Naive thymus-derived CD8-positive, alpha-beta T cell (primary cell): ENCODE data around the gene SH3GLB1. TPM values are rescaled to one million over a fixed set of nuclear protein-coding genes. Genes with fewer than 3 reads are reported as not detected.
"Not testable (repeated sequence)": the region's sequence is repeated elsewhere in the genome, so short reads cannot be mapped to it uniquely, and the experiment has no call there.

Source experiments
- ATAC-seq, 2 donors: fragments of 150-1000 bp; cut with Tn5 transposase in 1 of 2; sonication (Bioruptor Pico), chemical (Tn5 transposase) in 1 of 2; 1 replicate in 1 of 2; 2 replicates in 1 of 2; pipeline ENCODE4 v1.10.0; 2021; ENCODE audit warnings: mild to moderate bottlenecking in 2 of 2, moderate library complexity in 2 of 2
- POLR2A ChIA-PET: fragments of 350-600 bp; sonication (Branson Sonifier 250); formaldehyde crosslinking; loops from one replicate; lab custom pipeline; 2021; ENCODE audit warnings: antibody characterized with exemption; lab: Charles Lee
- DNase-seq, 10 donors: peaks; one replicate each; pipeline versions ENCODE4 v3.0.0 to v3.0.0-alpha.2; 2020 to 2022
- H3K27ac Mint-ChIP-seq, 10 donors: one replicate each; pipeline ENCODE4 v1.8.0; 2020 to 2022; ENCODE audit warnings: mild to moderate bottlenecking in 10 of 10, mixed read lengths in 10 of 10, moderate library complexity in 4 of 10, inconsistent platforms in 1 of 10
- H3K27me3 Mint-ChIP-seq, 5 donors: one replicate each; pipeline ENCODE4 v1.8.0; 2021 to 2022; ENCODE audit warnings: mixed read lengths in 5 of 5
- H3K36me3 Mint-ChIP-seq, 3 donors: one replicate each; pipeline ENCODE4 v1.8.0; 2020 to 2022; ENCODE audit warnings: mixed read lengths in 3 of 3, mild to moderate bottlenecking in 2 of 3, inconsistent platforms in 1 of 3
- H3K4me1 Mint-ChIP-seq, 4 donors: one replicate each; pipeline ENCODE4 v1.8.0; 2021 to 2022; ENCODE audit warnings: mixed read lengths in 4 of 4
- H3K4me3 Mint-ChIP-seq, 10 donors: one replicate each; pipeline ENCODE4 v1.8.0; 2020 to 2022; ENCODE audit warnings: mild to moderate bottlenecking in 10 of 10, mixed read lengths in 10 of 10, moderate library complexity in 6 of 10, inconsistent platforms in 1 of 10
- H3K9me3 Mint-ChIP-seq, 9 donors: one replicate each; pipeline ENCODE4 v1.8.0; 2020 to 2022; ENCODE audit warnings: mixed read lengths in 9 of 9, mild to moderate bottlenecking in 3 of 9, inconsistent platforms in 1 of 9, moderate library complexity in 1 of 9
- polyA plus RNA-seq, 3 donors: library from polyadenylated mRNA; unstranded; fragments of 300-500 nt; fragmentation: Illumina TruSeq; gene quantifications; one replicate each; pipeline ENCODE4 v1.2.3, GENCODE V29; 2021
- total RNA-seq, 8 experiments: library from RNA in 2 of 8; stranded (reverse) in 2 of 8; gene quantifications; one replicate each; pipeline ENCODE4 v1.2.3 and lab custom pipeline; 2021 to 2026

Gene SH3GLB1
- total RNA-seq (10 to 100 TPM; 46.1 to 50.0 TPM), polyA plus RNA-seq (10 to 100 TPM; 21.5 to 29.8 (median 26.3) TPM), total RNA-seq (lab: John Stamatoyannopoulos, UW) (49.7 to 117 (median 87.0) reads per million in 6 experiments)

DNA sequence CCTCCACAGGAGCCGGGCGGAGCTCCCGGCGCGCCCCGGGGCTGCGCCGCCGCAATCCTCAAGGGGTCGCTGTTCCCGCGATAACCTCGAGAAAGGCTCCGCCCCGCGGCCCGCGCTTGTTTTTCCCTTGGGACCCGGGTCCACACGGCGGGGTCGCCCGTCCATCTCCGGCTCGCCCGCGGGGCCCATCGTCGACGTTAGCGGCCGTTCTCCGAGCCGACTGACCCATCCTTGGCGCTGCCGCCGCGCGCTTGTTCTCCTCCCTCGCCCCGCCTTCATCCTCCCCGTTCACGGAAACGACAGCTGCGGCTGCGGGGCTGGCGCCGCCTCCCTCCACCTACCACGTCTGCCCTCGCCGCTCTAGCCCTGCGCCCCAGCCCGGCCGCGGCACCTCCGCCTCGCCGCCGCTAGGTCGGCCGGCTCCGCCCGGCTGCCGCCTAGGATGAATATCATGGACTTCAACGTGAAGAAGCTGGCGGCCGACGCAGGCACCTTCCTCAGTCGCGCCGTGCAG lies at the start of gene SH3GLB1:
Gene SH3GLB1 (plus strand): TSS at position 119 of the 514 bp plus-strand sequence. CDS start 324 bp downstream, at position 443.
- DNase-seq (peak; percentile 80 to 96 (median 88)), ATAC-seq (peak; percentile 88 to 90)
- peaks cover 0 to 5% (median 4%) of the 10 kb centered on the region in 3 donors for H3K36me3 Mint-ChIP-seq
- H3K4me1 Mint-ChIP-seq: peaks cover 21 to 55% (median 50%) of the 10 kb centered on the region in 4 donors
- H3K9me3 Mint-ChIP-seq: no peaks in the 10 kb centered on the region
- POLR2A ChIA-PET: interaction anchor here (0.9 to 2.9 kb wide), 15 partner anchors 9 to 1979 kb away, joined by 3 to 55 read pairs (median 9); partner anchors contain the start of genes HS2ST1, ODF2L, PKN2 and SELENOF
- peak within 1 kb of the TSS; percentile 95 to 99 (median 98) for H3K27ac Mint-ChIP-seq
- peak within 1 kb of the TSS; percentile 94 to 100 (median 98) for H3K4me3 Mint-ChIP-seq
- H3K27me3 Mint-ChIP-seq: no peaks in the 10 kb centered on the region

DNA sequence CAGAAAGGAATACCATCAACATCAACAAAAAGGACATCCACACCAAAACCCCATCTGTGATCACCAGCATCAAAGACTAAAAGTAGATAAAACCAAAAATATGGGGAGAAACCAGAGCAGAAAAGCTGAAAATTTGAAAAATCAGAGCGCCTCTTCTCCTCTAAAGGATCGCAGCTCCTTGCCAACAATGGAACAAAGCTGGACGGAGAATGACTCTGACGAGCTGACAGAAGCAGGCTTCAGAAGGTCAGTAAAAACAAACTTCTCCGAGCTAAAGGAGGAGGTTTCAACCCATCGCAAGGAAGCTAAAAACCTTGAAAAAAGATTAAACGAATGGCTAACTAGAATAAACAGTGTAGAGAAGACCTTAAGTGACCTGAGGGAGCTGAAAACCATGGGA lies 46.0 kb upstream of the SH3GLB1 start:
- H3K9me3 Mint-ChIP-seq, ATAC-seq, H3K4me3 Mint-ChIP-seq, H3K27me3 Mint-ChIP-seq, DNase-seq, H3K4me1 Mint-ChIP-seq, POLR2A ChIA-PET, H3K36me3 Mint-ChIP-seq, H3K27ac Mint-ChIP-seq: not testable (repeated sequence)

DNA sequence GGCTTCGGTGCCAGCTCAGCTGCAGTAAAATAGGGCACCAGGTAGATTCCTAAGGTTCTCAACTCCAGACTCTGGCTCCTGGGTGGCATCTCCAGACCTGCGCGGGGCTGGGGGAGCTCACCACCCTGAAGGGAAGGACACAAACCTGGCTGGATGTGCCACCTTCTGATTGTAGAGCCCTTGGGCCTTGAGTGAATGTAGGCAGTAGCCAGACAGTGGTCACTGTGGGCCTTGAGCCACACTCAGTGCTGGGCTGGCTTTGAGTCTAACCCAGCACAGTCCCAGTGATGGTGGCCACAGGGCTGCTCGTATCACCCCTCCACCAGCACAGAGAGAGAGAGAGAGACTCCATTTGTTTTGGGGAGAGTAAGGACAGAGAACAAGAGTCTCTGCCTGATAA lies 38.0 kb upstream of the SH3GLB1 start:
- H3K4me1 Mint-ChIP-seq: no peaks in the 10 kb centered on the region
- no peak overlapping the region for H3K27ac Mint-ChIP-seq
- ATAC-seq (no peak), DNase-seq (no peak)
- peaks cover 6 to 38% (median 17%) of the 10 kb centered on the region in 9 donors for H3K9me3 Mint-ChIP-seq
- H3K4me3 Mint-ChIP-seq: no peak overlapping the region
- peaks cover 2 to 24% (median 21%) of the 10 kb centered on the region in 3 donors for H3K36me3 Mint-ChIP-seq
- POLR2A ChIA-PET: no interaction called here
- no peaks in the 10 kb centered on the region for H3K27me3 Mint-ChIP-seq

DNA sequence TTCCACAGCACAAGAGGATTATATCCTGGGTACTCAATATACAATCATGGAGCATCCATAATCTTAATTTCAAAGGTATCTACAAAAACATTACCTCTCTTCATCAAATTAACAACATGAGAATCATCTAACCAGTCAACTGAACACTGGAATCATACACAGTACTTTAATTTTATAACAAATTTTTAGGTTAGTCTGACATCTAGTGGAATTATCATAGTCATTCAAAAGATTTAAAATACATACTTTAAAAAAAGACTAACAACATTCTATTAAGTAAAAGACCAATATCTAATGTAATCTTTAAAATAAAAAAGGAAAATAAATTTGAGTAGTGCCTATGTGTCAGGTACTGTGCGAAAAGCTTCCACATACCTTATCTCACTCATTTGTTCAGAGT lies 16.8 kb upstream of the SH3GLB1 start:
- no peak for ATAC-seq
- H3K4me1 Mint-ChIP-seq: no peaks in the 10 kb centered on the region
- POLR2A ChIA-PET: no interaction called here
- no peak overlapping the region for H3K4me3 Mint-ChIP-seq
- H3K9me3 Mint-ChIP-seq: no peaks in the 10 kb centered on the region
- no peak for DNase-seq
- H3K27me3 Mint-ChIP-seq: no peaks in the 10 kb centered on the region
- no peaks in the 10 kb centered on the region for H3K36me3 Mint-ChIP-seq
- no peak overlapping the region for H3K27ac Mint-ChIP-seq

DNA sequence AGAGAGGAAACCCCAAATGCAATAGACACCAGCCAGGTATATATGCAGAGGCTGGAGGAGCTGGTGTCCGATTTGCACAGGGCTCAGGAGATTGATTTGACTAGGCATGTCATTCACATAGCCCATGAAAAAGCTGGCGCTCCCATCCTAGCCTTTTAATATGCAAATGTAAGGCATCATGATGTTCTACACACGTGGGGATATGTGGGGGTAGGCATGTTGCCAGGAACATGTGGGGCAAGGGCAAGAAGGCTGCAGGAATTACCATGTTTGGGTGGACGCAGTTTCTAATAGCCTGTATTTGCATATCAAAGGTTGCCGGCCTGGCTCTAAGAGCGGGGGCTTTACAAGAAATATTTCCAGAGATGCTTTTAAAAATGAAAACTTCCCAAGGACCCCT lies 11.7 kb upstream of the SH3GLB1 start:
- Mint-ChIP-seq H3K9me3 (no peaks in the 10 kb centered on the region), H3K27me3 (no peaks in the 10 kb centered on the region), H3K36me3 (no peaks in the 10 kb centered on the region), H3K27ac (no peak overlapping the region), H3K4me1 (no peaks in the 10 kb centered on the region), H3K4me3 (no peak overlapping the region)
- DNase-seq: no peak
- POLR2A ChIA-PET: no interaction called here
- ATAC-seq: no peak

DNA sequence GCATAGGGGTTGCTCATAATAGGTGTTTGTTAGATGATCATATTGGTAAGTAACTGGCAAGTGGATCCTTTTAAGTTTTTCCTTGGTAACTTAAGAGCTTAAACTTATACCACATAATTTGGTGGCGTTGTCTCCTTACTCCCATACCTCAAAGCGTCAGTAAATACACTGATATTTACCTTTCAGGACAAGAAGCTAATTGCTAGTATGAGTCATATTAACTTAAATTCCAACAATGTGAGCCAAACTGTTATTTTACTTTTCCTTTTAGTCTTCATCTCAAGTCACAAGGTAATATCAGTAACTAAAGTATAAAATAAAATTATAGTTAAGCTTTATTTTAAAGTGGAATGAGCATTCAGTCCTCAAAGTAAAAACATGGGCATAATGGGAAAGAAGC lies 9.0 kb upstream of the SH3GLB1 start:
- ATAC-seq (no peak), DNase-seq (no peak)
- peaks cover 0 to 2% (median under 1%) of the 10 kb centered on the region in 4 donors for H3K4me1 Mint-ChIP-seq
- H3K36me3 Mint-ChIP-seq: no peaks in the 10 kb centered on the region
- no peak overlapping the region for H3K4me3 Mint-ChIP-seq
- POLR2A ChIA-PET: interaction anchor here (1.2 kb wide), 1 partner anchor 9 kb away, joined by 5 read pairs; the partner anchor contains the start of gene SH3GLB1
- H3K27me3 Mint-ChIP-seq: no peaks in the 10 kb centered on the region
- H3K27ac Mint-ChIP-seq: no peak overlapping the region
- H3K9me3 Mint-ChIP-seq: no peaks in the 10 kb centered on the region

DNA sequence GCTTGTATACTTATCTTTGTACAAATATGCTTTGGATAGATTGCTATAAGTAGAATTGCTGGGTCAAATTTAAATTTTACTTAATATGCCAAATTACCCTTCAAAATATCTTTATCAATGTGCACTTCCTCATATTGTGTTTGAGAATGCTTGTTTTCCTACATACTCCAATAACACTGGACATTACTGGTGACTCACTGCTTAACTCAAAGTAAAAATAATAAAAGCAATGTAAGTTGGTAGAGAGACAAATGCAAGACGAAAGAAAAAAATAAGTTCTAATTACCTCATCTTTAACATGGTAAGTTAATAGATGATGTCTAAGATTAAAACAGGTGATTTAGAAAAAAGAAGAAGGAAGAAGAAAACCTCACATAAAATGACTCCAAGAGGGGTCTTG lies 7.9 kb upstream of the SH3GLB1 start:
- peaks cover 0 to 4% (median 2%) of the 10 kb centered on the region in 4 donors for H3K4me1 Mint-ChIP-seq
- H3K27me3 Mint-ChIP-seq: no peaks in the 10 kb centered on the region
- no peak for ATAC-seq
- POLR2A ChIA-PET: no interaction called here
- no peaks in the 10 kb centered on the region for H3K9me3 Mint-ChIP-seq
- no peaks in the 10 kb centered on the region for H3K36me3 Mint-ChIP-seq
- no peak overlapping the region for H3K27ac Mint-ChIP-seq
- no peak overlapping the region for H3K4me3 Mint-ChIP-seq
- no peak for DNase-seq

DNA sequence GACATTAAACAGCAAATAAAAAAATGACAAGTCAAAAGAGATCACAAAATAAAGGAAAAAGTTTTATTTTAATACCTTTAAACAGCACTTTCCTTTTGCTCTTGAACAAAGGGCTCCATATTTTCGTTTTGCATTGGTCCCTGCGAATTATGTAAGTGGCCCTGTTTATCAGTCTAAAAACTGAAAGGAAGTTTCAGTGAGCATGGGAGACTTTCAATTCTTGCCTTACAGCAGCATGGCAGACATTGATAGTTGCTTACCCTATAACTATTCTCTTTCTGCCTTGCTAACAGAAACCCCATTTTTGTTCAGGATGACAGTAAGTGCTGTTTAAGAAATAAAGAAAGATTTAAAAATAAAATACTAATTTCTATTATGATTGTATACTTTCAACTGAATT lies 5.2 kb upstream of the SH3GLB1 start:
- no peak for ATAC-seq
- DNase-seq: no peak
- POLR2A ChIA-PET: no interaction called here
- no peak overlapping the region for H3K4me3 Mint-ChIP-seq
- H3K27me3 Mint-ChIP-seq: no peaks in the 10 kb centered on the region
- H3K27ac Mint-ChIP-seq: no peak overlapping the region
- H3K36me3 Mint-ChIP-seq: no peaks in the 10 kb centered on the region
- peaks cover 11 to 19% (median 16%) of the 10 kb centered on the region in 4 donors for H3K4me1 Mint-ChIP-seq
- no peaks in the 10 kb centered on the region for H3K9me3 Mint-ChIP-seq

DNA sequence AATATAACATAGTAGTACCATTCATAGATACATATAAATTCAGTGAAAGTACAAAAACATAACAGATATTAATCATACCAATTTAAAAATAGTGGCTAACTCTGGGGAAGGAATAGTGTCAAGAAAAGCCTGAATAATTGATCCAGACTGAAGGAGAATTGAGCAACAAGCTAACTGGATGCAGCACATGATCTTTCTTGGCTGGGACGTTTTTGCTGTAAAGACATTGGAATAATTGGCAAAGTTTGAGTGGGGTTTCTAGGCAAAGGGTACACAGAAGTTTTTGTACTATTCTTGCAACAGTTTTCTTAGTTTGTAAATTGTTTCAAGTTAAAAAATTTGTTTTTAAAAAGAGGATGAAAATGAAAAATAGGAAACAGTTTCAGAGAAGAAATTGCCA lies 2.6 kb upstream of the SH3GLB1 start:
- H3K27ac Mint-ChIP-seq: peak overlapping the region in 4 of 10 donors; percentile 30 to 95 (median 42)
- H3K36me3 Mint-ChIP-seq: no peaks in the 10 kb centered on the region
- H3K27me3 Mint-ChIP-seq: no peaks in the 10 kb centered on the region
- DNase-seq (no peak), ATAC-seq (no peak)
- H3K4me3 Mint-ChIP-seq: peak overlapping the region in 1 of 10 donors; percentile 29
- POLR2A ChIA-PET: no interaction called here
- H3K4me1 Mint-ChIP-seq: peaks cover 13 to 33% (median 29%) of the 10 kb centered on the region in 4 donors
- H3K9me3 Mint-ChIP-seq: no peaks in the 10 kb centered on the region

DNA sequence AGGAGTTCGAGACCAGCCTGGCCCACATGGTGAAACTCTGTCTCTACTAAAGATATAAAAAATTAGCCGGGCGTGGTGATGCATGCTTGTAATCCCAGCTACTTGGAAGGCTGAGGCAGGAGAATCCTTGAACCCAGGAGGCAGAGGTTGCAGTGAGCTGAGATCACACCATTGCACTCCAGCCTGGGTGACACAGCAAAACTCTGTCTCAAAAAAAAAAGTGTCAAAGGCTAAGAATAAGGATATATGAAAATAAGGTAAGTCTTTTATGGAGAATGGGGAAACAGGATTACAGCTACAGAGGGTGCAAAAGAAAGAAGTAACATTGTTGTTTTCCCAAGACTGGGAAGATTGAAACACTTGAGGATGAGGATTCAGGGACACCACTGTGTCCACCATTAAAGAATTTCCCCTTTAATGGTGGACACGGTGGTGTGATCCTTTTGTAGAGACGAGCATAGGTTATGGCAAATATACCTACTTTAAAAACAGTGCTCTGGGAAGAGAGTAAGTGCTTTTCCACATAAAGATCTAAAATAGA lies 1.4 kb upstream of the SH3GLB1 start:
- H3K36me3 Mint-ChIP-seq, ATAC-seq, H3K9me3 Mint-ChIP-seq, DNase-seq, H3K27me3 Mint-ChIP-seq: not testable (repeated sequence)
- Mint-ChIP-seq H3K4me1 (peaks cover 18 to 43% (median 40%) of the 10 kb centered on the region in 4 donors), H3K4me3 (peak overlapping the region; percentile 87 to 99 (median 96)), H3K27ac (peak overlapping the region; percentile 43 to 98 (median 97))
- POLR2A ChIA-PET: interaction anchor here (0.8 to 2.9 kb wide), 7 partner anchors 12 to 306 kb away, joined by 3 to 55 read pairs (median 15); partner anchors contain the start of genes HS2ST1, ODF2L and SELENOF

DNA sequence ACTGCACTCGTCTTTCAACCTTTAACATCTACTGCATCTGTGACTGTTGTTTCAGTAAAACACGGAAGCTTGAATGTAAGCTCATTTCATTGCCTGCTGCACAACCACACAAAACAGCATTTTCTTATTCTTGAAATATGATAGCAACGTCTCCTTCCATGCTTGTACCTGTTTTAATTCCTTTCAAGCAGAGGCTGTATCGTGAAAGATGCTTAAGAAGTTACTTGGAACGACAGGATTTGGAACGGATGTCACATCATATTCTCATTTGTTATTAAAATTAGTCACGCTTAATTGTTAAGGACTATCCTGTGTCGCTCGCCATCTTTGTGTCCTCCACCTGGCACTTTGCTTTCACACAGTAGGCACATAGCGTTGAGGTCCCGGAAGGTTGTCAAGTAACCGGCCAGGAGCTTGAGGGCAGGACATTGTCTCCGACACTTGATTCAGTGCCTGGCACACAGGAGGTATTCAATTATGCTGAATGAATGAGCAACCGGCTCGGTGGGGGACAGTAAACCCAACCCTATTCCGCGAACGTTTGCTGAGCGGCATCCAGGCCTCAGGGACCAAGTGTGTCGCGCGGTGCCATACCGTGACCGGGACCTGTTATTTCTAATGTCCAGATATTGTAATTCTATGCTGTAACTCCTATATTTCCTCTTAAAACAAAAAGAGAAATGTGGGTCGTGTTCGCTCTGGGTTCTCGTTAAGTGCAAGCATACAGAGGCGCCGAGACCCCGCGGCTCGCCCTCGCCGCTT lies 499 bp upstream of the SH3GLB1 start:
- DNase-seq: peak in 3 of 10 donors; percentile 33 to 74 (median 43)
- Mint-ChIP-seq H3K27me3 (no peaks in the 10 kb centered on the region), H3K4me3 (peak overlapping the region; percentile 87 to 99 (median 96)), H3K9me3 (no peaks in the 10 kb centered on the region), H3K27ac (peak overlapping the region; percentile 95 to 99 (median 98)), H3K36me3 (peaks cover 0 to 4% (median 0%) of the 10 kb centered on the region in 3 donors), H3K4me1 (peaks cover 18 to 48% (median 43%) of the 10 kb centered on the region in 4 donors)
- peak; percentile 51 to 56 for ATAC-seq
- POLR2A ChIA-PET: interaction anchor here (0.8 to 2.9 kb wide), 15 partner anchors 8 to 1980 kb away, joined by 3 to 55 read pairs (median 9); partner anchors contain the start of genes HS2ST1, ODF2L, PKN2 and SELENOF

DNA sequence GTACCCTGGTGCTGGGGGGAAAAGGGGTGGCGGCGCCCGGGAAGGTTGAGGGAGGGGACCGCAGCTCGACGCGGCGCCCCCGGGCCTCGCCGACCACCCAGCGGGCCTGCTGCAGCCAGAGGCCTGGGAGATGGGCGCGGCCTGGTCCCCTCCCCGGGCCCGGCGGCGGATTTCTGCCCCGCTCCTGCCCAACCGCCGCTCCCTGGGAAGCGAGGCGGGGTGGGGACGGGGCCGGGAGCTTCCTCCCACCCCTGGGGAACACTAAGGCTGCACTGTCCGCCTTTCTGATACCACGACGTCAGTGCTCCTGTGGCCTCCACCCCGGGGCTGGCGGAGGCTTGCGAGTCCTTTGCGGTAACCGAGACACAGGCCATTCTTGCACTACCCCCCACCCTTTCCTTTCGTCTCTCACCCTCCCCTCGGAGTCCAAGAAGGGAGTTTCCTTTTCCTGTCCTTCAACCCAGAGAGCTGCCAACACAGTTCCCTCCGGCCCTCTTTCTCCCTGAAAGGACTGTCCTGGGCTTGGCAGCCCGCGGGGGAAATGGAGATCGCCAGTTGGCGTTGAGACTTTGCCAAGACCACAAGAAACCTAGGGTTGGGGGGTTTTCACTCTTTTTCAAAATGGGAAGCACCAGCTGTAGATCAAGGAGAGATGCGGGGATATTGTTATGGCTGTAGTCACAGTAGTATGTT lies 742 bp downstream of the SH3GLB1 start:
- H3K27me3 Mint-ChIP-seq: no peaks in the 10 kb centered on the region
- H3K4me1 Mint-ChIP-seq: peaks cover 21 to 58% (median 51%) of the 10 kb centered on the region in 4 donors
- DNase-seq (peak in 6 of 10 donors; percentile 13 to 63 (median 38)), ATAC-seq (peak; percentile 3 to 18)
- peaks cover 0 to 5% (median 4%) of the 10 kb centered on the region in 3 donors for H3K36me3 Mint-ChIP-seq
- H3K27ac Mint-ChIP-seq: peak overlapping the region; percentile 95 to 99 (median 98)
- peak overlapping the region; percentile 94 to 100 (median 98) for H3K4me3 Mint-ChIP-seq
- H3K9me3 Mint-ChIP-seq: no peaks in the 10 kb centered on the region
- POLR2A ChIA-PET: interaction anchor here (0.9 to 2.9 kb wide), 16 partner anchors 10 to 1979 kb away, joined by 3 to 55 read pairs (median 8); partner anchors contain the start of genes HS2ST1, ODF2L, PKN2 and SELENOF
